GM04503 (cell line): ENCODE data around the gene KRTAP5-4.
"Not testable (repeated sequence)": the region's sequence is repeated elsewhere in the genome, so short reads cannot be mapped to it uniquely, and the experiment has no call there.

ENCODE experiments used
- DNase-seq: peaks from one replicate; pipeline ENCODE4 v3.0.0-alpha.2; 2012; ENCODE audit warnings: low read depth

Gene KRTAP5-4

DNA sequence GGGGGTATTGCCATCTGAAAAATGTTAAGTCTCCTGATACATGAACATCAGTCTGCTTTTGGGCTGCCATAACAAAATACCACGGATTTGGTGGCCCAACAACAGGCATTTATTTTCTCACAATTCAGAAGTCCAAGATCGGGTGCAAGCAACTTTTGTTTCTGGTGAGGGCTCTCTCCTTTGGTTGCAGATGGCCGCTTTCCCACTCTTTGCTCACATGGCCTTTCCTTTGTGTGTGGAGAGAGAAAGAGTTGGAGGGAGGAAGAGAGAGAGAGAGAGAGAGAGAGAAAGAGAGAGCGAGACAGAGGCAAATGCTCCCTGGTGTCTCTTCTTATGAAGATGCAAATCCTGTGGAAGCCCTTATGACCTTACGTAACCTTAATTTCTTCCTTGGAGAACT is 21.3 kb downstream of the KRTAP5-4 start:
- DNase-seq: no peak

- no peak for DNase-seq
Measured at GRCh38 chr11:1598816-1599215, 23.1 kb downstream of the KRTAP5-4 start.

DNA sequence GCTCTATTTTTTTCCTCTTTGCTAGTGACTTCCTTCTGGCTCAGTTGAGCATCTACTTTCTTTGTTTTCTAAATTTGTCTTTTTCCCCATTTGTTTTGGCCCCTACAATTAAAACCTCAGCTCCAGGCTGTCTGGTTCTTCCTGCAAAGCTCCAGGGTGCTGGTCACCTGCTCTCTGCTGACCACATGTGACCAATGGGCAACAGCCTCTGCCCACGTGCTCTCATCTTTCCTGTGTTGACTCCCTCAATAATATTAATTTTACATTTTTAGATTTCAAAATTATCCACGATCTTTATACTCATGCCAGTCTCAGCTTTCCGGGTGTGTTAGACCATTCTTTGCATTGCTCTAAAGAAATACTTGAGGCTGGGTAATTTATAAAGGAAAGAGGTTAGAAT is 23.5 kb downstream of the KRTAP5-4 start:
- DNase-seq: not testable (repeated sequence)

GRCh38 chr11:1597994-1598380 is 24.0 kb downstream of the KRTAP5-4 start, which contains the start of gene KRTAP5-2:
TSS of gene KRTAP5-2 (minus strand) at chr11:1598294. CDS start at chr11:1598250, 44 bp downstream.
- DNase-seq: no peak

GRCh38 chr11:1597331-1597993 is 24.5 kb downstream of the KRTAP5-4 start:
- no peak for DNase-seq

GRCh38 chr11:1596576-1597121 is 25.3 kb downstream of the KRTAP5-4 start:
- not testable (repeated sequence) for DNase-seq

DNA sequence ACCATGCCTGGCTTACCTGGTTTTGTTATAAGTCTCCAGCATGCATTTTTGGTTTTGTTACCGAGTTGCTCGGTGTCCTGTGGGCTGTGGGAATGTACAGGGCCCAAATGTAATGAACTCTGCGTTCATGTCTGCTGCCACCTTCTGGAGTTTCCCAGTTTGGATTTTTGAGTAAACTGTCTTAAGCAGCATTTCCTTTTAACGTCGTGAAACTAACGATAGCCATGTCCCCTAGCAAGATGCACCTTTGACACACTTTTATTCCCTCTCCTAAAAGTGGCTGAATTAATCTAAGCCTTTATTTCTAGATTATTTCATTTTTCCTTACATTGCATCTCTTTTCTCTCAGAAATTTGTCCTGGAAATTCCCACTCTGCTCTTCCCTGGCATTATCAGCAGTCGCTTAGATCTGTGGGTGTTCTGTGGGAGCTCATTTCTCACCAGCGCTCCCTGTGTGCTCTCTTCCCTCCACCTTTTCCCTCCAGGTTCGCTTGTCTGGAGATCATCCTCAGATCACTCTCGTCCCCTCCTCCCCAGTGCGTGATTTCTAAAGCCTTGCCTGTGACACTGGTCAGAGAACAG is 25.9 kb downstream of the KRTAP5-4 start:
- not testable (repeated sequence) for DNase-seq

- no peak for DNase-seq
Measured at GRCh38 chr11:1592628-1593027, 29.3 kb downstream of the KRTAP5-4 start.

- no peak for DNase-seq
Measured at GRCh38 chr11:1589996-1590395, 31.9 kb downstream of the KRTAP5-4 start.

- DNase-seq: not testable (repeated sequence)
Measured at GRCh38 chr11:1589191-1589963, 32.6 kb downstream of the KRTAP5-4 start.

DNA sequence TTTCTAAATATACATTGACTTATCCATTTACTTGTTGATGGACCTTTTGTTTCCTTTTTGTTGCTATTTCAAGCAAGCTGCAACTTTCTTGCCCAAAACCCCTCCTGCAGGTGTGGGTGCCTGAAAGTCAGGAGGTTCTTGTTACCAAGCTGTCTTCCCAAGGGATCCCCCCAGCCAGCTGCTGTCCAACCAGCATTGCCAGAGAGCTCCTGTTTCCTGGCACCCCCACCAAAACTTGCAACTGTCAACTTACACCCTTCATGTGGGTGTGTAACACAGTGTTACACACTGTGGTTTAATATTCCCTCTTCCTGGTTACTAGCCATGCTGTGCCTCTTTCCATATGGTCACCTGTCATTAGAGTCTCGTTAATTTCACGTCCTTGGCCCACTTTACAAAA is 35.2 kb downstream of the KRTAP5-4 start:
- no peak for DNase-seq

DNA sequence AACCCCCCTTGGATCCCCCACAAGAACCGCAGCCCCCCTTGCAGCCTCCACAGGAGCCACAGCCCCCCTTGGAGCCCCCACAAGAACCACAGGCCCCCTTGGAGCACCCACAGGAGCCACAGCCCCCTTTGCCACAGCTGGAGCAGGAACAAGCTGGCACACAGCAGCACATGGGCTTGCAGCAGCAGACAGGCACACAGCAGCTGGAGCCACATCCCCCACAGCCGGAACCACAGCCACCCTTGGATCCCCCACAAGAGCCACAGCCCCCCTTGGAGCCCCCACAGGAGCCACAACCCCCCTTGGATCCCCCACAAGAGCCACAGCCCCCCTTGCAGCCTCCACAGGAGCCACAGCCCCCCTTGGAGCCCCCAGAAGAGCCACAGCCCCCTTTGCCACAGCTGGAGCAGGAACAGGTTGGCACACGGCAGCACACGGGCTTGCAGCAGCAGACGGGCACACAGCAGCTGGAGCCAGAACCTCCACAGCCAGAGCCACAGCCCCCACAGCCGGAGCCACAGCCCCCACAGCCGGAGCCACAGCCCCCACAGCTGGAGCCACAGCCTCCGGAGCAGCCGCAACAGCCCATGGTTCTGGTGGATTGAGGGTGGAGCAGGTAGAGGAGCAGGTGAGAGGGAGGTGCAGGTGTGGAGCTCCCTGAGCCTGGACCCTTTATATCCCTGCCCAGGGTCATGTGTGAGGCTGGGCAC is 37.1 kb downstream of the KRTAP5-4 start, which contains the start of gene KRTAP5-1:
KRTAP5-1 (minus strand) TSS at position 623 of the 710 bp plus-strand sequence; CDS start at position 589, 34 bp downstream.
- not testable (repeated sequence) for DNase-seq

- DNase-seq: not testable (repeated sequence)
Measured at GRCh38 chr11:1582909-1583308, 39.0 kb downstream of the KRTAP5-4 start.

DNA sequence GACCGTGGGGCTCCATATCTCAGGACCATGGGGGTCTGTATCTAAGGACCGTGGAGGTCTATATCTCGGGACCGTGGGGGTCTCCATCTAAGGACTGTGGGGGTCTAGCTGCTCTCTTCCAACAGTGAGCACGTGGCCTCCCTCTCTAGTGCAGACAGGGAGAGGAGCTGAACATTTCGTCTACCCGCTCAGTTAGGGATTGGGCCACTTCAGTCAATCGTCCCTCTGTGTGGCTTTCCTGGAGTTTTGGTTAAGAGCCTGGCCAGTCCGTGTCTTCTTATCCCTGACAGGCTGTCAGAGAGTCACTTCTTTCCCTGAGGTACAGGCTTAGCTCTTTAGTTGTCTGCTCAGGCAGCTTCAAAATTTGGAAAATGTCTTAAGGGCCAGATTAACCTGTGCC is 40.0 kb downstream of the KRTAP5-4 start:
- DNase-seq: no peak

DNA sequence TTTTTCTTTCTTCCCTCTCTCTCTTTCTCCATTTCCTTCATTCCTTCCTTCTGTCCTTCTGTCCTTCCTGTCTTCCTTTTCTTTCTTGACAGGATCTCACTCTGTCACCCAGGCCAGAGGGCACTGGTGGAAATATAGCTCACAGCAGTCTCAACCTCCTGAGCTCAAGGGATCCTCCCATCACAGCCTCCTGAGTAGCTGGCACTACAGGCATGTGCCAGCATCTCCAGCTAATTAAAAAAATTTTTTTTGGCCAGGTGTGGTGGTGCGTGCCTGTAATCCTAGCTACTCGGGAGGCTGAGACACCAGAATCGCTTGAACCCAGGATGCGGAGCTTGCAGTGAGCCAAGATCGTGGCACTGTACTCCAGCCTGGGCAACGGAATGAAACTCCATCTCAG is 45.1 kb downstream of the KRTAP5-4 start:
- no peak for DNase-seq

GRCh38 chr11:1575756-1576155 is 46.2 kb downstream of the KRTAP5-4 start:
- DNase-seq: not testable (repeated sequence)

- no peak for DNase-seq
Measured at GRCh38 chr11:1574933-1575242, 47.0 kb downstream of the KRTAP5-4 start.

- no peak for DNase-seq
Measured at GRCh38 chr11:1574238-1574932, 47.6 kb downstream of the KRTAP5-4 start.

- DNase-seq: no peak
Measured at GRCh38 chr11:1573903-1574237, 48.1 kb downstream of the KRTAP5-4 start.

DNA sequence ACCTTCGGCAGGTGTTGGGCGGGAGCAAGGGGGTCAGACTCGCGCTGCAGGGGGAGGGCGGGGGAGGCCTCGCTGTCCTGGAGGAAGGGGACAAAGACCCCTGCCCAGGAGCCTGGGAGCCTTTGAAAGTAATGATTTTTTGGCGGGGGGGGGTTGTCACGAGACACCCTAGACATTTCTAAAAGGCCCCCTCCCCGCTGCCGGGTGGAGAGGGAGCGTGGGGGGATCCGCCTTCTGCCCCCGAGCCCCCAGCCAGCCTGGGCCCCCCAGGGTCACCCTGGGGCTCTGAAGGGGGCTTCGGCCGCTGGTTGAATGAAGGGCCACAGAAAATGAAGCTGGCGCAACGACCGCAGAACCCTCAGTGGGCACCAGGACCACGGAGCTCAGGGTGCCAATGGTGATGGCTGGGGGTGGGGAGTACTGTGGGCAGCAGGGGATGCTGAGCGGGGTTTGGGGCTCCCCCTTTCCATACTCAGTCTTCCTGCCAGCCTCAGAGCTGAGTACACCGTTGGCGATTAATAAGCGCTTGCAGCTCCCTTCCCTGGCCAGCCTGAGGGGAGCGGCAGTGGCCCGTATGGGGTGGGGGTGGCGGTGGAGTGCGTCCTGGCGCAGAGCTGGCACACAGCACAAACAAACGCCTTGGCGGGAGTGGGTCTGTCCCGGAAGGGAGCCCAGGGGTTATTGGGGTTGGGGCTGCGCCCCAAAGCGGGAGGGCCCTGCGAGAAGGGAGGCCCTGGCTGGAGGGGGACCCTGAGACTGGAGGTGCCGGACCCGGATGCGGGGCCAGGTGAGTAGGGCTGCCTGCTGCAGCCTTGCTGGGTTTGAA is 48.6 kb downstream of the KRTAP5-4 start:
- DNase-seq: no peak
